GM23338 (cell line): ENCODE data around the gene ULK2.

Experiments
- CREB1 ChIP-seq: fragments of 250-450 bp; sonication (Bioruptor Pico); IDR thresholded peaks from 2 replicates; pipeline ENCODE4 v1.5.0; 2020; ENCODE audit warnings: low read depth, mild to moderate bottlenecking, moderate library complexity
- CTCF ChIP-seq, 2 experiments: fragments of 200-600 bp in 1 of 2; sonication (generic) in 1 of 2; conservative IDR thresholded peaks; 2 replicates each; pipeline versions ENCODE4 v1.5.1 to v1.6.1; 2016 to 2017; ENCODE audit warnings: antibody characterized with exemption in 2 of 2, low read depth in 2 of 2, mild to moderate bottlenecking in 2 of 2, moderate library complexity in 1 of 2
- EZH2 ChIP-seq: fragments of 200-600 bp; sonication (generic); IDR thresholded peaks from one replicate; pipeline ENCODE4 v1.8.0; 2017; ENCODE audit warnings: antibody characterized with exemption, mild to moderate bottlenecking, low read depth; ENCODE audit not compliant: unreplicated experiment
- EZH2phosphoT487 ChIP-seq: fragments of 200-600 bp; sonication (generic); IDR thresholded peaks from one replicate; pipeline ENCODE4 v1.8.1; 2018; ENCODE audit warnings: antibody characterized with exemption; ENCODE audit not compliant: unreplicated experiment
- JUNB ChIP-seq: IDR thresholded peaks from one replicate; pipeline ENCODE4 v1.6.1; 2016; ENCODE audit warnings: antibody characterized with exemption; ENCODE audit not compliant: unreplicated experiment
- NANOG ChIP-seq: IDR thresholded peaks from 2 replicates; pipeline ENCODE4 v1.6.1; 2016; ENCODE audit warnings: antibody characterized with exemption, borderline replicate concordance
- POLR2AphosphoS5 ChIP-seq: IDR thresholded peaks from 2 replicates; pipeline ENCODE4 v1.6.1; 2016; ENCODE audit warnings: antibody characterized with exemption, low read depth
- REST ChIP-seq: IDR thresholded peaks from one replicate; pipeline ENCODE4 v1.6.1; 2018; ENCODE audit warnings: antibody characterized with exemption; ENCODE audit not compliant: unreplicated experiment
- STAT1 ChIP-seq: IDR thresholded peaks from one replicate; pipeline ENCODE4 v1.6.1; 2016; ENCODE audit warnings: antibody characterized with exemption; ENCODE audit not compliant: unreplicated experiment
- ZNF331 ChIP-seq: fragments of 250-450 bp; sonication (Bioruptor Pico); IDR thresholded peaks from 2 replicates; pipeline ENCODE4 v1.5.0; 2020; ENCODE audit warnings: low read depth, mild to moderate bottlenecking, moderate library complexity

- TF ChIP-seq EZH2phosphoT487 = no peak
- TF ChIP-seq REST = no peak
- no peak for TF ChIP-seq POLR2AphosphoS5
- TF ChIP-seq CTCF (conservative IDR thresholded peaks at IDR 0.05; ENCODE audit: low read depth in 2 of 2) = no peak
- no peak for TF ChIP-seq JUNB
- no peak for TF ChIP-seq CREB1 (CRISPR knock-in tag)
- no peak for TF ChIP-seq EZH2
- TF ChIP-seq ZNF331 (CRISPR knock-in tag) = no peak
- TF ChIP-seq STAT1 = no peak
- TF ChIP-seq NANOG = no peak
These were observed 47.7 kb upstream of the ULK2 start for GRCh38 chr17:19915245-19915978.
